RWPE2 (cell line): ENCODE results near the gene SLC25A25.

Source experiments
- ATAC-seq: fragments of 200-7000 bp; cut with Tn5 transposase; 3 replicates; pipeline ENCODE4 v1.9.1; 2021; ENCODE audit warnings: low read depth
- DNase-seq: peaks from one replicate; pipeline ENCODE4 v3.0.0-alpha.2; 2020; ENCODE audit warnings: low spot score
- H3K27ac ChIP-seq: fragments of 450-650 bp; 2 replicates; pipeline ENCODE4 v1.5.1; 2017; ENCODE audit warnings: mild to moderate bottlenecking; ENCODE audit not compliant: poor library complexity, severe bottlenecking
- H3K27me3 ChIP-seq: fragments of 250-450 bp; sonication (Bioruptor Pico); 2 replicates; pipeline ENCODE4 v1.5.1; 2021; ENCODE audit warnings: mild to moderate bottlenecking, moderate library complexity; ENCODE audit not compliant: insufficient read depth, poor library complexity, severe bottlenecking
- H3K36me3 ChIP-seq: fragments of 250-450 bp; sonication (Bioruptor Pico); 2 replicates; pipeline ENCODE4 v1.5.1; 2020; ENCODE audit warnings: low read depth, mild to moderate bottlenecking, moderate library complexity
- H3K4me1 ChIP-seq: fragments of 250-450 bp; sonication (Bioruptor Pico); 2 replicates; pipeline ENCODE4 v1.5.1; 2021; ENCODE audit warnings: mild to moderate bottlenecking, moderate library complexity; ENCODE audit not compliant: insufficient read depth, poor library complexity, severe bottlenecking
- H3K4me3 ChIP-seq: fragments of 250-450 bp; sonication (Bioruptor Pico); 2 replicates; pipeline ENCODE4 v1.5.1; 2021; ENCODE audit warnings: mild to moderate bottlenecking, moderate library complexity; ENCODE audit not compliant: severe bottlenecking
- H3K9me3 ChIP-seq: fragments of 250-450 bp; sonication (Bioruptor Pico); 2 replicates; pipeline ENCODE4 v1.5.1; 2021; ENCODE audit warnings: mild to moderate bottlenecking, moderate library complexity; ENCODE audit not compliant: severe bottlenecking
- TF ChIP-seq, protein P1 (sequence below): fragments of 450-650 bp; IDR thresholded peaks from one replicate; pipeline ENCODE4 v1.5.1; 2017; ENCODE audit warnings: mild to moderate bottlenecking, moderate library complexity; ENCODE audit not compliant: poor library complexity, severe bottlenecking

The SLC25A25 gene

DNA sequence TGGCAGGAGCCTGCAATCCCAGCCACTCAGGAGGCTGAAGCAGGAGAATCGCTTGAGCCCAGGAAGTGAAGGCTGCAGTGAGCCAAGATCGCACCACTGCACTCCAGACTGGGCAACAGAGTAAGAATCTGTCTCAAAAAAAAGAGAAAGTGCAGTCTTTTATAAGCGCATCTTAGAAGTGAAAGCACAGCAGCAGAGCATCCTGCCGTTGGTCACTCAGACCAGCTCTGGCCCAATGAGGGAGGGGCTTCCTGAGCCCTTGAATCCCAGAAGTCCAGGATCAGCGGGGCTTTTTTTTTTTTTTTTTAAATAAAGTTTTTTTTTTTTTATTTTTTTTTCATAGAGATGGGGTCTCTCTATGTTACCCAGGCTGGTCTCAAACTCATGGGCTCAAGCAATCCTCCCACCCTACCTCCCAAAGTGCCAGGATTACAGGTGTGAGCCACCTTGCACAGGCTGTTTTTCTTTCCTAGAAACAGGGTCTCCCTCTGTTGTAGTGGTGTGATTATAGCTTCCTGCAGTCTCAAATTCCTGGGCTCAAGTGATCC lies 43.2 kb upstream of the SLC25A25 start:
- ATAC-seq (no peak), DNase-seq (no peak)
- TF ChIP-seq, protein P1, sequence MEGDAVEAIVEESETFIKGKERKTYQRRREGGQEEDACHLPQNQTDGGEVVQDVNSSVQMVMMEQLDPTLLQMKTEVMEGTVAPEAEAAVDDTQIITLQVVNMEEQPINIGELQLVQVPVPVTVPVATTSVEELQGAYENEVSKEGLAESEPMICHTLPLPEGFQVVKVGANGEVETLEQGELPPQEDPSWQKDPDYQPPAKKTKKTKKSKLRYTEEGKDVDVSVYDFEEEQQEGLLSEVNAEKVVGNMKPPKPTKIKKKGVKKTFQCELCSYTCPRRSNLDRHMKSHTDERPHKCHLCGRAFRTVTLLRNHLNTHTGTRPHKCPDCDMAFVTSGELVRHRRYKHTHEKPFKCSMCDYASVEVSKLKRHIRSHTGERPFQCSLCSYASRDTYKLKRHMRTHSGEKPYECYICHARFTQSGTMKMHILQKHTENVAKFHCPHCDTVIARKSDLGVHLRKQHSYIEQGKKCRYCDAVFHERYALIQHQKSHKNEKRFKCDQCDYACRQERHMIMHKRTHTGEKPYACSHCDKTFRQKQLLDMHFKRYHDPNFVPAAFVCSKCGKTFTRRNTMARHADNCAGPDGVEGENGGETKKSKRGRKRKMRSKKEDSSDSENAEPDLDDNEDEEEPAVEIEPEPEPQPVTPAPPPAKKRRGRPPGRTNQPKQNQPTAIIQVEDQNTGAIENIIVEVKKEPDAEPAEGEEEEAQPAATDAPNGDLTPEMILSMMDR = no peak
- Histone ChIP-seq H3K4me3 (no peak overlapping the region), H3K27ac (no peak overlapping the region), H3K9me3 (no peaks in the 10 kb centered on the region), H3K36me3 (no peaks in the 10 kb centered on the region), H3K27me3 (no peaks in the 10 kb centered on the region), H3K4me1 (no peaks in the 10 kb centered on the region)

DNA sequence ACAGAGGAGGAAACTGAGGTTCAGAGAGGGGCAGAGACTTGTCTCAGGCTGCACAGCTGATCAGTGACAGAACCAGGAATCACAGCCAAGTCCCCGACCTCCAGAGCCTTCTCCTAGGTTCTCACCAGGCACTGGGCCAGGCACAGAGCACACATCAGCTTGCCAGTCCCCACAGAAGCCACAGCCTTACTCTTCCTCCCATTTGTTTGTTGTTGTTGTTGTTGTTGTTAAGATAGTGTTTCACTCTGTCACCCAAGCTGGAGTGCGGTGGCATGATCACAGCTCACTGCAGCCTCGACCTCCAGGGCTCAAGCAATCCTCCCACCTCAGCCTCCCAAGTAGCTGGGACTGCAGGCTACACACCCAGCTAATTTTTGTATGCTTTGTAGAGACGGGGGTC lies 42.3 kb upstream of the SLC25A25 start:
- no peaks in the 10 kb centered on the region for H3K27me3 ChIP-seq
- H3K9me3 ChIP-seq = no peaks in the 10 kb centered on the region
- no peaks in the 10 kb centered on the region for H3K4me1 ChIP-seq
- H3K4me3 ChIP-seq = no peak overlapping the region
- no peak for DNase-seq
- no peak overlapping the region for H3K27ac ChIP-seq
- H3K36me3 ChIP-seq = no peaks in the 10 kb centered on the region
- TF ChIP-seq, protein P1 = no peak
- ATAC-seq = no peak

DNA sequence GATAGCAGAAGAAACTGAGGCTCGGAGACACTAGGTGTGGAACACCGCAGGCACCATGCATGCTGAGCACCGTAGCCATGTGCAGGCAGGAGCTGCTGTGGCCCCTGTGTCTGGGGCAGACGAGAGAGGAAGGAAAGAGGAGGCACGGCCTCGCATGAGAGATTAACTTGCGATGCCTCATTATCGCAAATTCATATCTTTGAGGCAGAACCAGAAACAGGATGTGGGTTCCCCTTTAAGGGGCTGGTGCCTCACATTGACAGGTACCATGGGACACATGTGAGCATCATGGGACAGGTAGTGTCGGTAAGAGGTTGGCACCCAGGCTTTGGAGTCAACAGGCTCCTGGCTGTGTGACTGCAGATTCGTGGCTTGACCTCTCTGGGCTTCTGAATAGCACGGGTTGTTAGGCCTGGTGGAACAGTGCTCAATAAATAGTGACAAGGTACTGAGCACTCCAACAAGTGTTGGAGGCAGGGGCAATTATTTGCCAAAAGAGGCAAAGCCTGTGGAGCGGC lies 41.7 kb upstream of the SLC25A25 start:
- no peak overlapping the region for H3K27ac ChIP-seq
- ATAC-seq (no peak), DNase-seq (no peak)
- H3K4me1 ChIP-seq = no peaks in the 10 kb centered on the region
- no peaks in the 10 kb centered on the region for H3K27me3 ChIP-seq
- TF ChIP-seq, protein P1 = no peak
- H3K36me3 ChIP-seq = no peaks in the 10 kb centered on the region
- H3K4me3 ChIP-seq = no peak overlapping the region
- H3K9me3 ChIP-seq = no peaks in the 10 kb centered on the region

DNA sequence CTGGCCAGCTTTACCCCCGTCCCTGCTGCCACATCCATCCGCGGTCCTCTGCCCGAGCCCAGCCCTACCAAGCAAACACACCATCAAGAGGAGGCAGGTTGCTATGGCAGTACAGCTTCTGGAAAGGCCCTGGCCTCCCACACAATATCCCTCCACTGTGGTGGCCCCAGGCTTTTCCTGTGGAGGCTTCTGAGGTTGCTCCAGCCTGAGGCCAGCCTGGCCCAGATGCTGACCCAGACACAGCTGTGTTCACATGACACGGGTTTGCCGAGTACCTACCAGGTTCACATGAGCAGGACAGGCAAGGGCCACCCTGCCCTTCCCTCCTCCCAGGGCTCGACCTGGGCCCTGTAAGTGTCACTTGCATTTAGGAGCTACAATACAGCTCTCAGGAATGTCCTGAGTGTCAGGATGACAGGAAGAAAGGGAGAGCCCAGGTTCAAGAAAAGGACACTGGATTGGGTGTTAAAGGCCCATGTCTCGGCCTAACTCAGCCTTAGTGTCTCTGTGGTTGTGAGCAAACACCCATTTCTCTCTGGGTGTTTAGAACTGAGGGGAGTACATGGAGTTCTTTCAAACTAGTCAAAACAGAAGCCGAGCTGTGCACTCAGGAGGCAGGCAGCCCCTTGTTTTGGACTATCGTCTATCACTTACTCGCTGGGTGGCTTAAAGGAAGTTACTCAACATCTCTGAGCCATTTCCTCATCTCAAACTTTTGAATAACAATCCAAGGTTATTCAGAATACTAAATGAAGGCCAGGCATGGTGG lies 41.1 kb upstream of the SLC25A25 start:
- no peaks in the 10 kb centered on the region for H3K36me3 ChIP-seq
- H3K4me3 ChIP-seq = no peak overlapping the region
- H3K27ac ChIP-seq = no peak overlapping the region
- no peak for DNase-seq
- no peaks in the 10 kb centered on the region for H3K9me3 ChIP-seq
- TF ChIP-seq, protein P1 = no peak
- no peaks in the 10 kb centered on the region for H3K27me3 ChIP-seq
- ATAC-seq = no peak
- H3K4me1 ChIP-seq = no peaks in the 10 kb centered on the region

DNA sequence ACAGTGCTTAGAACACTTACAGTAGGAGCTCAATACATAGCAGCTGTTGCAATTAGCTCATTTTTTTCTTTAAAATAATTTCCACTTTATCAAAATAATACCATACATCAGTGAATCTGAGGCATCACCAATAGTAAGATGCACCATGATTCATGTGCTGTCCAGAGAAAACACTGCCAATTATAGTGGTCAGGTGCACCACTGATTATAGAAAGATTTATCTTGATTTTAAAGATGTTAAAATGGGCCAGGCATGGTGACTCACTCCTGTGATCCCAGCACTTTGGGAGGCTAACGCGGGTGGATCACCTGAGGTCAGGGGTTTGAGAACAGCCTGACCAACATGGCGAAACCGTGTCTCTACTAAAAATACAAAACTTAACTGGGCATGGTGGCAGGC lies 40.3 kb upstream of the SLC25A25 start:
- no peak for DNase-seq
- Histone ChIP-seq H3K4me3 (no peak overlapping the region), H3K27me3 (no peaks in the 10 kb centered on the region), H3K36me3 (no peaks in the 10 kb centered on the region), H3K27ac (no peak overlapping the region), H3K9me3 (no peaks in the 10 kb centered on the region), H3K4me1 (no peaks in the 10 kb centered on the region)
- ATAC-seq = no peak
- TF ChIP-seq, protein P1 = no peak
